Small intestine (tissue), 4 donors: ENCODE data around the gene CYREN. TPM values are rescaled to one million over a fixed set of nuclear protein-coding genes. Genes with fewer than 3 reads are reported as not detected.

ENCODE experiments used
- polyA plus RNA-seq, 4 donors: library from polyadenylated mRNA; stranded (reverse) in 3 of 4; unstranded in 1 of 4; fragments of 200-250 nt in 3 of 4; fragments of 120-200 nt in 1 of 4; gene quantifications; one replicate each; pipeline versions ENCODE4 v1.2.1 to v1.2.3, GENCODE V29; 2013
- donor health status: healthy with polysubstance abuse.
- donor health status: Bipolar disorder and iron deficiency.
- donor health status: healthy.

Gene CYREN
- polyA plus RNA-seq, 4 donors, result 26.6 to 33.8 (median 28.9) TPM

Other genes starting within 250 kb of the CYREN start
- 1 to 10 TPM in 1 of 4 donors, under 1 TPM in 3; 0.27 to 3.8 (median 0.88) TPM for gene AGBL3, start 184.2 kb downstream of the CYREN start, polyA plus RNA-seq
- gene TMEM140, start 22.6 kb downstream of the CYREN start, polyA plus RNA-seq, result 10 to 100 TPM in 3 of 4 donors, 1 to 10 TPM in 1; 5.4 to 19.3 (median 12.4) TPM
- 1 to 10 TPM; 2.7 to 5.8 (median 4.5) TPM for gene WDR91, start 40.8 kb upstream of the CYREN start, polyA plus RNA-seq
- gene STRA8, start 63.1 kb upstream of the CYREN start, polyA plus RNA-seq, result not detected